Measurements from ENCODE around the gene AP1G2.
A peak's percentile ranks its signal among the peaks of the same experiment; 100 is the strongest.

AP1G2 gene

GRCh38 chr14:23556700-23557440 is 10.7 kb downstream of the AP1G2 start:
- peak; percentile 30 for DNase-seq

GRCh38 chr14:23555882-23556699 is 11.5 kb downstream of the AP1G2 start, which contains the start of gene THTPA:
Gene THTPA (plus strand): TSS chr14:23556271. CDS start chr14:23556758, 487 bp downstream.
- peak; percentile 93 for DNase-seq

GRCh38 chr14:23555533-23555881 is 12.1 kb downstream of the AP1G2 start:
- no peak for DNase-seq

GRCh38 chr14:23551266-23552028 is 16.1 kb downstream of the AP1G2 start, which contains the start of gene ZFHX2:
Gene ZFHX2 (minus strand): TSS chr14:23551765. CDS start chr14:23535325, 16,440 bp downstream.
- peak; percentile 86 for DNase-seq

GRCh38 chr14:23550812-23551265 is 16.8 kb downstream of the AP1G2 start:
- DNase-seq = peak; percentile 67

GRCh38 chr14:23550131-23550811 is 17.3 kb downstream of the AP1G2 start:
- no peak for DNase-seq

- peak; percentile 76 for DNase-seq
These were observed 19.0 kb downstream of the AP1G2 start for GRCh38 chr14:23548351-23549318.

GRCh38 chr14:23547924-23548323 is 19.7 kb downstream of the AP1G2 start:
- no peak for DNase-seq

- DNase-seq = no peak
These were observed 21.0 kb downstream of the AP1G2 start for GRCh38 chr14:23546450-23547035.

GRCh38 chr14:23545740-23546365 is 21.7 kb downstream of the AP1G2 start:
- no peak for DNase-seq

GRCh38 chr14:23544511-23545447 is 22.8 kb downstream of the AP1G2 start:
- DNase-seq = peak; percentile 52

- no peak for DNase-seq
These were observed 24.2 kb downstream of the AP1G2 start for GRCh38 chr14:23543403-23543802.

- DNase-seq = no peak
These were observed 25.3 kb downstream of the AP1G2 start for GRCh38 chr14:23542261-23542660.

GRCh38 chr14:23540141-23540469 is 27.5 kb downstream of the AP1G2 start:
- DNase-seq = no peak

- DNase-seq = peak; percentile 51
These were observed 28.1 kb downstream of the AP1G2 start for GRCh38 chr14:23539248-23540140.

GRCh38 chr14:23538785-23539184 is 28.8 kb downstream of the AP1G2 start:
- no peak for DNase-seq

- no peak for DNase-seq
These were observed 29.4 kb downstream of the AP1G2 start for GRCh38 chr14:23538050-23538718.

Data from DMS53 (cell line).